ENCODE measurements around the gene SPINK8. TPM values are rescaled to one million over a fixed set of nuclear protein-coding genes. Genes with fewer than 3 reads are reported as not detected.

The SPINK8 gene
- polyA plus RNA-seq, 1 donor (not counting 4 experiments of a cell fraction or from before 2014, with no cell fraction given): not detected

DNA sequence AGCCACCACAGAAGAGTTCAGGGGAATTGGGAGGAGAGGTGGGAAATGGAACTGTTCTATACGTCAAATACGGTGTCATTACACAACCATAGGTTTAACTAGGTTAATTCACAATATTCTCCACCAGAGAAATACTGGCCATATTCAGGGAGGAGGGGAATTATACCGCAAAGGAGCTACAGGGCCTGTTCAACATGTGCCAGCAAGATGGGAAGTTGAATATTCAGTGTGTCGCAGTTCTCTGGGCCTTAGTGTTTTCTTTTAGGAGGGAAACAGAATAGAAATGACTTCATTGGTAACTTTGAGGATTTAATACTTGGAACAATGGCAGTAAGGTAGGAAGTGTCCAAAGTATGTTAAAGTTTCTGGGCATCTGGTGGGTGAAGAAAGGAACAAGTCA lies 20.5 kb upstream of the SPINK8 start:
- no peaks in the 10 kb centered on the region for H3K27me3 ChIP-seq (ENCODE audit: control insufficient read depth, extremely low read depth, insufficient read depth, low read length)
- H3K27ac ChIP-seq (ENCODE audit: control insufficient read depth, insufficient read depth, low read length): no peak overlapping the region
- H2AFZ ChIP-seq (ENCODE audit: control insufficient read depth, low read length): no peak overlapping the region
- TF ChIP-seq, protein P1, sequence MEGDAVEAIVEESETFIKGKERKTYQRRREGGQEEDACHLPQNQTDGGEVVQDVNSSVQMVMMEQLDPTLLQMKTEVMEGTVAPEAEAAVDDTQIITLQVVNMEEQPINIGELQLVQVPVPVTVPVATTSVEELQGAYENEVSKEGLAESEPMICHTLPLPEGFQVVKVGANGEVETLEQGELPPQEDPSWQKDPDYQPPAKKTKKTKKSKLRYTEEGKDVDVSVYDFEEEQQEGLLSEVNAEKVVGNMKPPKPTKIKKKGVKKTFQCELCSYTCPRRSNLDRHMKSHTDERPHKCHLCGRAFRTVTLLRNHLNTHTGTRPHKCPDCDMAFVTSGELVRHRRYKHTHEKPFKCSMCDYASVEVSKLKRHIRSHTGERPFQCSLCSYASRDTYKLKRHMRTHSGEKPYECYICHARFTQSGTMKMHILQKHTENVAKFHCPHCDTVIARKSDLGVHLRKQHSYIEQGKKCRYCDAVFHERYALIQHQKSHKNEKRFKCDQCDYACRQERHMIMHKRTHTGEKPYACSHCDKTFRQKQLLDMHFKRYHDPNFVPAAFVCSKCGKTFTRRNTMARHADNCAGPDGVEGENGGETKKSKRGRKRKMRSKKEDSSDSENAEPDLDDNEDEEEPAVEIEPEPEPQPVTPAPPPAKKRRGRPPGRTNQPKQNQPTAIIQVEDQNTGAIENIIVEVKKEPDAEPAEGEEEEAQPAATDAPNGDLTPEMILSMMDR (optimal IDR thresholded peaks at IDR 0.05 in 1 of 3, IDR thresholded peaks at IDR 0.05 in 1 of 3, conservative IDR thresholded peaks at IDR 0.05 in 1 of 3; ENCODE audit: extremely low read depth in 1 of 3, insufficient read depth in 2 of 3, low read length in 3 of 3): no peak
- TF ChIP-seq EZH2 (IDR thresholded peaks at IDR 0.05; ENCODE audit: low read length): no peak
- no peaks in the 10 kb centered on the region for H3K79me2 ChIP-seq (ENCODE audit: control insufficient read depth, insufficient read depth, low read length)
- H3K4me3 ChIP-seq (ENCODE audit: control insufficient read depth in 2 of 3, extremely low read depth in 1 of 3, insufficient read depth in 2 of 3, low read depth in 1 of 3, low read length in 3 of 3): no peak overlapping the region
- no peak for FAIRE-seq
- no peaks in the 10 kb centered on the region for H3K36me3 ChIP-seq (ENCODE audit: control insufficient read depth in 2 of 2, extremely low read depth in 1 of 2, insufficient read depth in 2 of 2, low read length in 2 of 2)
- no peak overlapping the region for H3K4me2 ChIP-seq (ENCODE audit: control insufficient read depth, extremely low read depth, insufficient read depth, low read depth, low read length)
- no peak for DNase-seq (ENCODE audit: low read depth, low spot score)
- no peaks in the 10 kb centered on the region for H3K9me1 ChIP-seq (ENCODE audit: control insufficient read depth, extremely low read depth, insufficient read depth, low read length)
- H4K20me1 ChIP-seq (ENCODE audit: control insufficient read depth, extremely low read depth, insufficient read depth, low read length): no peaks in the 10 kb centered on the region
- H3K4me1 ChIP-seq (ENCODE audit: control insufficient read depth, extremely low read depth, insufficient read depth, low read length): peaks cover 9% of the 10 kb centered on the region
- H3K9ac ChIP-seq (ENCODE audit: control insufficient read depth, extremely low read depth, insufficient read depth, low read length): no peak overlapping the region
- H3K9me3 ChIP-seq (ENCODE audit: control insufficient read depth, low read depth, low read length): peaks cover 2% of the 10 kb centered on the region
- dilution Hi-C loops (cut with MboI; ENCODE audit: extremely low pct_ligation_motif_present, low sequenced_read_pairs): no loop called here

- FAIRE-seq: peak; percentile 74
- H2AFZ ChIP-seq (ENCODE audit: control insufficient read depth, low read length): no peak overlapping the region
Measured at GRCh38 chr3:48352546-48352945, 19.1 kb upstream of the SPINK8 start.

More at GRCh38 chr3:48352546-48352945, 19.1 kb upstream of the SPINK8 start:
- Histone ChIP-seq H3K9me1 (ENCODE audit: control insufficient read depth, extremely low read depth, insufficient read depth, low read length) (no peaks in the 10 kb centered on the region), H3K9ac (ENCODE audit: control insufficient read depth, extremely low read depth, insufficient read depth, low read length) (no peak overlapping the region), H3K27ac (ENCODE audit: control insufficient read depth, insufficient read depth, low read length) (no peak overlapping the region), H3K4me1 (ENCODE audit: control insufficient read depth, extremely low read depth, insufficient read depth, low read length) (peaks cover 12% of the 10 kb centered on the region), H3K4me2 (ENCODE audit: control insufficient read depth, extremely low read depth, insufficient read depth, low read depth, low read length) (peak overlapping the region; percentile 1), H3K36me3 (ENCODE audit: control insufficient read depth in 2 of 2, extremely low read depth in 1 of 2, insufficient read depth in 2 of 2, low read length in 2 of 2) (no peaks in the 10 kb centered on the region), H3K27me3 (ENCODE audit: control insufficient read depth, extremely low read depth, insufficient read depth, low read length) (no peaks in the 10 kb centered on the region), H4K20me1 (ENCODE audit: control insufficient read depth, extremely low read depth, insufficient read depth, low read length) (no peaks in the 10 kb centered on the region), H3K9me3 (ENCODE audit: control insufficient read depth, low read depth, low read length) (peaks cover under 1% of the 10 kb centered on the region), H3K79me2 (ENCODE audit: control insufficient read depth, insufficient read depth, low read length) (no peaks in the 10 kb centered on the region), H3K4me3 (ENCODE audit: control insufficient read depth in 2 of 3, extremely low read depth in 1 of 3, insufficient read depth in 2 of 3, low read depth in 1 of 3, low read length in 3 of 3) (no peak overlapping the region)
- dilution Hi-C loops (cut with MboI; ENCODE audit: extremely low pct_ligation_motif_present, low sequenced_read_pairs): no loop called here
- no peak for DNase-seq (ENCODE audit: low read depth, low spot score)
- TF ChIP-seq, protein P1 (optimal IDR thresholded peaks at IDR 0.05 in 1 of 3, IDR thresholded peaks at IDR 0.05 in 1 of 3, conservative IDR thresholded peaks at IDR 0.05 in 1 of 3; ENCODE audit: extremely low read depth in 1 of 3, insufficient read depth in 2 of 3, low read length in 3 of 3): no peak
- TF ChIP-seq EZH2 (IDR thresholded peaks at IDR 0.05; ENCODE audit: low read length): no peak
